GM23248 (cell line): ENCODE data around the gene GPR150.

Source experiments
- EZH2 ChIP-seq: fragments of 200-600 bp; sonication (generic); IDR thresholded peaks from 2 replicates; pipeline ENCODE4 v1.6.1; 2018; ENCODE audit warnings: antibody characterized with exemption, mild to moderate bottlenecking; ENCODE audit not compliant: insufficient read depth, poor library complexity, severe bottlenecking
- EZH2phosphoT487 ChIP-seq: fragments of 200-600 bp; sonication (generic); IDR thresholded peaks from 2 replicates; pipeline ENCODE4 v1.6.1; 2018; ENCODE audit warnings: antibody characterized with exemption, moderate library complexity, mild to moderate bottlenecking, low read depth; ENCODE audit not compliant: insufficient read depth

DNA sequence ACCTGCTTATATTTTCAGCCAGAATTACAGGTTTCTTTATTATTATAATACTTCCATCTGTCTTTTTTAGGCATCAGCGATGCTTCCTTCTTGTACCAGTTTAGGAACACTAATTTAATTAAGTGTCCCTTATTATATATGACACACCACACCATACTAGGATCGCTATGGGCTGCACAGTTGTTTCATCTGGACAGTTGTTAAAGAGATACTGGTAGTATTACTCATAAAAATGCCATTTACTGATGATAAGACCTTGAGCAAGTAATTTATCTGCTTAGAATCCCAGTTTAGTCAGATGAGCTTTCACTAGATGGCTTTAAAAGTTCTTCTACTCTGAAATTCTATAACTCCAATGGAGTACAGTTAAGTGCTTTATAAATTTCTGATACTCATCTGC lies 47.9 kb upstream of the GPR150 start:
- no peak for TF ChIP-seq EZH2
- TF ChIP-seq EZH2phosphoT487 = no peak
